Gastroesophageal sphincter (tissue), 4 donors: ENCODE measurements around the gene OTP. TPM values are rescaled to one million over a fixed set of nuclear protein-coding genes. Genes with fewer than 3 reads are reported as not detected.

Experiments used
- ATAC-seq: fragments of 150-250 bp; one replicate; pipeline ENCODE4 v1.9.1; 2016; ENCODE audit warnings: mild to moderate bottlenecking, moderate library complexity
- H3K27ac ChIP-seq, 4 donors: fragments of 200-600 bp; sonication (generic) in 3 of 4; 1 replicate in 3 of 4; 2 replicates in 1 of 4; pipeline ENCODE4 v1.5.1; 2016 to 2019
- H3K27me3 ChIP-seq: fragments of 200-600 bp; sonication (generic); one replicate; pipeline ENCODE4 v1.5.1; 2019
- H3K36me3 ChIP-seq, 2 donors: fragments of 200-600 bp; sonication (generic); one replicate each; pipeline ENCODE4 v1.5.1; 2019; ENCODE audit warnings: control low read depth in 1 of 2
- H3K4me1 ChIP-seq, 3 donors: fragments of 200-600 bp; sonication (generic); 1 replicate in 2 of 3; 2 replicates in 1 of 3; pipeline ENCODE4 v1.5.1; 2016 to 2019; ENCODE audit warnings: control low read depth in 2 of 3
- H3K4me3 ChIP-seq, 2 donors: fragments of 200-600 bp; sonication (generic); one replicate each; pipeline ENCODE4 v1.5.1; 2019; ENCODE audit warnings: mild to moderate bottlenecking in 1 of 2, moderate library complexity in 1 of 2
- H3K9me3 ChIP-seq, 3 donors: fragments of 200-600 bp; sonication (generic); one replicate each; pipeline ENCODE4 v1.5.1; 2017 to 2019; ENCODE audit warnings: control low read depth in 2 of 3
- EP300 ChIP-seq: sonication (generic); formaldehyde crosslinking; IDR thresholded peaks from one replicate; pipeline ENCODE4 v1.6.1; 2017; ENCODE audit warnings: antibody characterized with exemption, mild to moderate bottlenecking
- POLR2A ChIP-seq, 2 donors: fragments of 450-650 bp; IDR thresholded peaks; one replicate each; pipeline ENCODE4 v1.6.1; 2017; ENCODE audit warnings: antibody characterized with exemption in 2 of 2, mild to moderate bottlenecking in 2 of 2, moderate library complexity in 1 of 2
- POLR2AphosphoS5 ChIP-seq: sonication (generic); formaldehyde crosslinking; IDR thresholded peaks from one replicate; pipeline ENCODE4 v1.6.1; 2017; ENCODE audit warnings: antibody characterized with exemption
- WGBS, 2 donors: methylation state at CpG; one replicate each; pipeline ENCODE4 v1.1.5; 2018; ENCODE audit warnings: low coverage in 1 of 2; 5-methylcytosine and 5-hydroxymethylcytosine counted together
- total RNA-seq, 4 donors: library from RNA; depleted of rRNA; stranded (reverse); fragments of >200 nt; gene quantifications; one replicate each; pipeline ENCODE4 v1.1.0, GENCODE V29; 2016
- TF ChIP-seq, protein P1 (sequence below), 4 experiments: fragments of 200-600 bp in 2 of 4; fragments of 450-650 bp in 2 of 4; sonication (generic) in 1 of 4; IDR thresholded peaks; one replicate each; pipeline ENCODE4 v1.5.1; 2017 to 2019; ENCODE audit warnings: antibody characterized with exemption in 4 of 4, mild to moderate bottlenecking in 2 of 4, moderate library complexity in 2 of 4

The OTP gene
- total RNA-seq, 4 donors from 2014 or later = 0.50 TPM; not detected in 3

GRCh38 chr5:77649776-77650175, 11.3 kb upstream of the OTP start:
- no peaks in the 10 kb centered on the region for H3K36me3 ChIP-seq
- peaks cover 0 to 4% (median 0%) of the 10 kb centered on the region in 3 donors for H3K9me3 ChIP-seq
- peaks cover 0 to 12% (median 2%) of the 10 kb centered on the region in 3 donors for H3K4me1 ChIP-seq
- no peak overlapping the region for H3K27ac ChIP-seq
- H3K27me3 ChIP-seq = peaks cover 55% of the 10 kb centered on the region
- WGBS, 2 donors = 85 to 92% methylated on average over 2 of the region's 2 CpGs
- TF ChIP-seq POLR2AphosphoS5 = no peak
- TF ChIP-seq POLR2A (IDR thresholded peaks at IDR 0.05) = no peak
- TF ChIP-seq, protein P1, sequence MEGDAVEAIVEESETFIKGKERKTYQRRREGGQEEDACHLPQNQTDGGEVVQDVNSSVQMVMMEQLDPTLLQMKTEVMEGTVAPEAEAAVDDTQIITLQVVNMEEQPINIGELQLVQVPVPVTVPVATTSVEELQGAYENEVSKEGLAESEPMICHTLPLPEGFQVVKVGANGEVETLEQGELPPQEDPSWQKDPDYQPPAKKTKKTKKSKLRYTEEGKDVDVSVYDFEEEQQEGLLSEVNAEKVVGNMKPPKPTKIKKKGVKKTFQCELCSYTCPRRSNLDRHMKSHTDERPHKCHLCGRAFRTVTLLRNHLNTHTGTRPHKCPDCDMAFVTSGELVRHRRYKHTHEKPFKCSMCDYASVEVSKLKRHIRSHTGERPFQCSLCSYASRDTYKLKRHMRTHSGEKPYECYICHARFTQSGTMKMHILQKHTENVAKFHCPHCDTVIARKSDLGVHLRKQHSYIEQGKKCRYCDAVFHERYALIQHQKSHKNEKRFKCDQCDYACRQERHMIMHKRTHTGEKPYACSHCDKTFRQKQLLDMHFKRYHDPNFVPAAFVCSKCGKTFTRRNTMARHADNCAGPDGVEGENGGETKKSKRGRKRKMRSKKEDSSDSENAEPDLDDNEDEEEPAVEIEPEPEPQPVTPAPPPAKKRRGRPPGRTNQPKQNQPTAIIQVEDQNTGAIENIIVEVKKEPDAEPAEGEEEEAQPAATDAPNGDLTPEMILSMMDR (IDR thresholded peaks at IDR 0.05) = no peak
- no peak for TF ChIP-seq EP300
- H3K4me3 ChIP-seq = no peak overlapping the region
- no peak for ATAC-seq

DNA sequence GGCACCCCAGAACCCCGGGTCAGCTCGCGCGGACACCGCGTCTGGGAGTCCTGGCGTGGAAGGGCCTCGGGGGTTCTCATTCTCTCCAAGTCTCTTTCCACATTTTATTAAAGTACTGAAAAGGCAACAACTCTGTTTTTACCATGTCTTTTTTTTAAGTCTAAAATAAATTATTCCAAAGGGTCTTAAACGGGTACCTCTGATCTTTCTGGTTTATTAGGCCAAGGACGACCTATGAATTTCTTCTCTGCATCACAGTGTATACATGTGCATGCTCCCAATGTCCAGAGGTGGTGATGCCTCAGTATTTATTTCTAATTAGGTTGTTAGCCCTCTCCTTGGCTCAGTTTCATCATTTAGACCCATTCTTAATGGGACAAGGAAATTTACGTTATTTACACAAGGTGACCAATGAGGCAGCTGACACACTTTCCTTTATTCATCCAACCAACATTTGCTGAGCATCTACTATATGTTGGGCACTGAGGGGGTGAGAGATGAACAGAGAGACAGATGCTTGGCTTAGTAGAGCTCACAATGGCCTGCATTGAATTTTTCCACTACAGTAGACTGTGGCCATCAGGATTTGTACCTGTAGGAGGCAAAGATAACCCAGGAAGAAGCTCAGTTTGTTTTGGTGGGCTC, 7.6 kb upstream of the OTP start:
- Histone ChIP-seq H3K4me3 (peak overlapping the region in 1 of 2 donors; percentile 41), H3K27me3 (peaks cover 85% of the 10 kb centered on the region), H3K27ac (no peak overlapping the region), H3K9me3 (no peaks in the 10 kb centered on the region), H3K4me1 (peaks cover 0 to 34% (median 8%) of the 10 kb centered on the region in 3 donors), H3K36me3 (no peaks in the 10 kb centered on the region)
- no peak for TF ChIP-seq EP300
- TF ChIP-seq, protein P1 (IDR thresholded peaks at IDR 0.05) = no peak
- no peak for TF ChIP-seq POLR2AphosphoS5
- no peak for TF ChIP-seq POLR2A (IDR thresholded peaks at IDR 0.05)
- WGBS, 2 donors = 25 to 50% methylated on average over 11 of the region's 11 CpGs
- no peak for ATAC-seq

DNA sequence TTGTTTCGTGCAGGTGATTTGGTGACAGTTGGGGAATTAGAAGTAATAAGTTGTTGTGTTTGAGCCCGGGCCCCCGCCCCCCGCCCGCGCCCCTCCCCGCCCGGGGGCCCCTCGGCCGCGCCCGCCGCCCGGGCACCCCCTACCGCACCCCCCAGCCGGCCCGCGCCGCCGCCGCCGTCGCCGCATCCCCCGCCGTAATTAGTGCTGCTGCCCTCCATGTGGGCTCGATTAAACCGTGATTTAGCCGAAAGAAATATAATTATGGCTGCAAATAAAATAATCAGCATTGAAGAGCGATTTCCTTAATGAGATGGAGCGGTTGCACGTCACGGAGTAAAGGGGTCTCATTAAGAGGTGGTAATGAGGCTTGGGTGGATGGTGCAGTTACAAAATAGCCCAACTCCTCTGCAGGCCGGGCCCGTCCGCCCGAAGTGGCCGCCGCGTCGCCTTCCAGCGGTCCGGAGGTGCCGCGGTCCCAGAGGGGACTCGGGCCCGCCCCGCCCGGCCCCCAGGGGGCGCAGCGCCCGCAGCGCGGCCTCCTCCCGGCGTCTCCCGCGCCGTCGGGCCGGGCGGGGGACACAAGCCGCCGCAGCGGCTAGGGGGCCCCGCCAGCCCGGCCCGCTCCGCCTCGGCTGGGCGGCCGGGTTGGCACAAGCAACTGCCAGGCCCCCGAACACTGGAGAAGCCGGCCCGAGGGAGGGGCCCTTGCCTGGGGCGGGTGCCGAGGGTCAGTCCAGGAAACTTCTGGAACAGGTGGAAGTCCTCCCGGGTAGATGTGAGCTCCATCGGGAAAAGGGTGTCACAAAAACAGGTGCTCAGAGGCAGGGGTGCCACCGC, 6.9 kb upstream of the OTP start:
- peak; percentile 70 for ATAC-seq
- Histone ChIP-seq H3K27me3 (peaks cover 88% of the 10 kb centered on the region), H3K27ac (no peak overlapping the region), H3K4me3 (peak overlapping the region in 1 of 2 donors; percentile 41), H3K36me3 (no peaks in the 10 kb centered on the region), H3K4me1 (peaks cover 0 to 42% (median 12%) of the 10 kb centered on the region in 3 donors), H3K9me3 (no peaks in the 10 kb centered on the region)
- WGBS, 2 donors = 0 to 6% methylated on average over 3 to 6 of the region's 80 CpGs
- TF ChIP-seq, protein P1 (IDR thresholded peaks at IDR 0.05) = peak in 3 of 4 experiments; percentile 42 to 63 (median 63)
- no peak for TF ChIP-seq POLR2AphosphoS5

- peaks cover 0 to 49% (median 14%) of the 10 kb centered on the region in 3 donors for H3K4me1 ChIP-seq
- peaks cover 89% of the 10 kb centered on the region for H3K27me3 ChIP-seq
- TF ChIP-seq POLR2A (IDR thresholded peaks at IDR 0.05) (no peak), EP300 (no peak)
- TF ChIP-seq, protein P1 (IDR thresholded peaks at IDR 0.05) = no peak
- H3K4me3 ChIP-seq = peak overlapping the region in 1 of 2 donors; percentile 41
- no peaks in the 10 kb centered on the region for H3K36me3 ChIP-seq
- no peak overlapping the region for H3K27ac ChIP-seq
- H3K9me3 ChIP-seq = no peaks in the 10 kb centered on the region
- ATAC-seq = no peak
- 10 to 17% methylated on average over 15 to 33 of the region's 33 CpGs for WGBS, 2 donors
Observed at GRCh38 chr5:77644371-77645157, 6.1 kb upstream of the OTP start.
